ENCODE measurements around the gene PEX3. TPM values are rescaled to one million over a fixed set of nuclear protein-coding genes. Genes with fewer than 3 reads are reported as not detected.

The PEX3 gene
- total RNA-seq, 1 experiment from 2014 or later = 12.9 TPM

DNA sequence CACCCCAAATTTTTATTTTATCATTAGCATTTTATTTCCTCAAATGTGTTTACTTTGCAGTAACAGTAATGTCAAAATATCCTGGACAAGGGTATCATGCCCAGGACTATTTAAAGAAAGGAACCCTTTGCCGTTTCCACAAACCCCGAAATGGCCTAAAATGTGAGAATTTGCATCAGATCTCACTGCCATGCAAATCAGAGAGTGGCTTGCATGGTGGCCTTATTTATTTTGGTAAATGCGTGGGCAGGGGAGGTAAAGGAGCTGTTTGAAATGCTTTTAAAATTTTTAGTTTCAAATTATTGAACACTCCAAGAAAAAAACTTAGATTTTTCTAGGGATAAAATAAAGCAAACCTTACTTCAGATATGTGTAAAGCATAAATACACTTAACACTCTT is 43.9 kb upstream of the PEX3 start:
- RAD21 ChIA-PET (ENCODE audit: low non-redundant PET in 1 of 2, low total read pairs in 2 of 2, uncharacterized antibody in 2 of 2, unreplicated experiment in 2 of 2) = no interaction called here
- Histone ChIP-seq H3K9me3 (ENCODE audit: control insufficient read depth in 1 of 2, insufficient read depth in 1 of 2, low read depth in 1 of 2, low read length in 2 of 2) (no peaks in the 10 kb centered on the region), H3K9ac (ENCODE audit: low read length) (no peak overlapping the region), H3K4me2 (ENCODE audit: low read length) (no peak overlapping the region), H3K27ac (ENCODE audit: low read depth, low read length) (no peak overlapping the region), H2AFZ (ENCODE audit: low read depth, low read length, poor library complexity, severe bottlenecking) (no peak overlapping the region), H3K4me3 (replicated peaks in 1 of 2; ENCODE audit: low read depth in 1 of 2, low read length in 2 of 2) (no peak overlapping the region), H3K79me2 (ENCODE audit: insufficient read depth, low read length) (no peaks in the 10 kb centered on the region), H3K9me2 (ENCODE audit: insufficient read depth) (no peaks in the 10 kb centered on the region), H3K4me1 (ENCODE audit: control insufficient read depth in 1 of 2, insufficient read depth in 2 of 2, low read length in 2 of 2) (peaks cover 0 to 11% of the 10 kb centered on the region in 2 experiments; a peak in 3 of 4 replicates), H4K20me1 (ENCODE audit: insufficient read depth) (no peaks in the 10 kb centered on the region), H3K27me3 (ENCODE audit: insufficient read depth, low read length) (no peaks in the 10 kb centered on the region), H3K36me3 (ENCODE audit: control insufficient read depth in 1 of 2, insufficient read depth in 2 of 2, low read length in 2 of 2) (no peaks in the 10 kb centered on the region)
- BruUV-seq (replicated peaks) = no TSS peak
- intact Hi-C loops (cut with micrococcal nuclease) = no loop called here
- DNase-seq (ENCODE audit: low read depth, low spot score) = no peak
- CTCF ChIA-PET = no interaction called here
- TF ChIP-seq FOSL1 (IDR thresholded peaks at IDR 0.05; ENCODE audit: low read depth) (no peak), EGR1 (IDR thresholded peaks at IDR 0.05; ENCODE audit: low read depth) (no peak), ELF1 (IDR thresholded peaks at IDR 0.05; ENCODE audit: borderline replicate concordance, low read depth) (no peak), ZNF274 (IDR thresholded peaks at IDR 0.05; ENCODE audit: low read depth, low read length) (no peak), SP1 (IDR thresholded peaks at IDR 0.05; ENCODE audit: low read depth) (no peak)
- POLR2A ChIA-PET = no interaction called here
- no peak for ATAC-seq

- DNase-seq (ENCODE audit: low read depth, low spot score) (no peak), ATAC-seq (no peak)
- Histone ChIP-seq H3K9ac (ENCODE audit: low read length) (no peak overlapping the region), H3K27me3 (ENCODE audit: insufficient read depth, low read length) (no peaks in the 10 kb centered on the region), H3K4me3 (replicated peaks in 1 of 2; ENCODE audit: low read depth in 1 of 2, low read length in 2 of 2) (no peak overlapping the region), H3K36me3 (ENCODE audit: control insufficient read depth in 1 of 2, insufficient read depth in 2 of 2, low read length in 2 of 2) (no peaks in the 10 kb centered on the region), H3K4me2 (ENCODE audit: low read length) (no peak overlapping the region), H4K20me1 (ENCODE audit: insufficient read depth) (no peaks in the 10 kb centered on the region), H3K79me2 (ENCODE audit: insufficient read depth, low read length) (no peaks in the 10 kb centered on the region), H3K27ac (ENCODE audit: low read depth, low read length) (no peak overlapping the region), H3K4me1 (ENCODE audit: control insufficient read depth in 1 of 2, insufficient read depth in 2 of 2, low read length in 2 of 2) (peaks cover 0 to 11% of the 10 kb centered on the region in 2 experiments; a peak in 3 of 4 replicates), H3K9me2 (ENCODE audit: insufficient read depth) (no peaks in the 10 kb centered on the region), H3K9me3 (ENCODE audit: control insufficient read depth in 1 of 2, insufficient read depth in 1 of 2, low read depth in 1 of 2, low read length in 2 of 2) (no peaks in the 10 kb centered on the region), H2AFZ (ENCODE audit: low read depth, low read length, poor library complexity, severe bottlenecking) (peak overlapping the region; percentile 80)
- ChIA-PET RAD21 (ENCODE audit: low non-redundant PET in 1 of 2, low total read pairs in 2 of 2, uncharacterized antibody in 2 of 2, unreplicated experiment in 2 of 2) (no interaction called here), CTCF (no interaction called here), POLR2A (no interaction called here)
- intact Hi-C loops (cut with micrococcal nuclease) = no loop called here
- no TSS peak for BruUV-seq (replicated peaks)
- no peak for TF ChIP-seq EZH2phosphoT487 (IDR thresholded peaks at IDR 0.05; ENCODE audit: borderline replicate concordance)
- TF ChIP-seq EZH2 (IDR thresholded peaks at IDR 0.05) = no peak
- no peak for TF ChIP-seq FOSL1 (IDR thresholded peaks at IDR 0.05; ENCODE audit: low read depth)
- TF ChIP-seq JUND (IDR thresholded peaks at IDR 0.05) = no peak
- TF ChIP-seq SRF (IDR thresholded peaks at IDR 0.05; ENCODE audit: low read depth) = no peak
- no peak for TF ChIP-seq YY1 (IDR thresholded peaks at IDR 0.05; ENCODE audit: extremely low read depth, insufficient replicate concordance, low read depth, low read length)
- TF ChIP-seq CBX3 (IDR thresholded peaks at IDR 0.05; ENCODE audit: low read depth) = no peak
- TF ChIP-seq, protein P1, sequence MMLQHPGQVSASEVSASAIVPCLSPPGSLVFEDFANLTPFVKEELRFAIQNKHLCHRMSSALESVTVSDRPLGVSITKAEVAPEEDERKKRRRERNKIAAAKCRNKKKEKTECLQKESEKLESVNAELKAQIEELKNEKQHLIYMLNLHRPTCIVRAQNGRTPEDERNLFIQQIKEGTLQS (IDR thresholded peaks at IDR 0.05) = no peak
- TF ChIP-seq TCF7L2 (IDR thresholded peaks at IDR 0.05; ENCODE audit: borderline replicate concordance, extremely low read depth, insufficient read depth, insufficient read length) = no peak
- no peak for TF ChIP-seq SIN3A (IDR thresholded peaks at IDR 0.05; ENCODE audit: low read depth)
- TF ChIP-seq, protein P2, sequence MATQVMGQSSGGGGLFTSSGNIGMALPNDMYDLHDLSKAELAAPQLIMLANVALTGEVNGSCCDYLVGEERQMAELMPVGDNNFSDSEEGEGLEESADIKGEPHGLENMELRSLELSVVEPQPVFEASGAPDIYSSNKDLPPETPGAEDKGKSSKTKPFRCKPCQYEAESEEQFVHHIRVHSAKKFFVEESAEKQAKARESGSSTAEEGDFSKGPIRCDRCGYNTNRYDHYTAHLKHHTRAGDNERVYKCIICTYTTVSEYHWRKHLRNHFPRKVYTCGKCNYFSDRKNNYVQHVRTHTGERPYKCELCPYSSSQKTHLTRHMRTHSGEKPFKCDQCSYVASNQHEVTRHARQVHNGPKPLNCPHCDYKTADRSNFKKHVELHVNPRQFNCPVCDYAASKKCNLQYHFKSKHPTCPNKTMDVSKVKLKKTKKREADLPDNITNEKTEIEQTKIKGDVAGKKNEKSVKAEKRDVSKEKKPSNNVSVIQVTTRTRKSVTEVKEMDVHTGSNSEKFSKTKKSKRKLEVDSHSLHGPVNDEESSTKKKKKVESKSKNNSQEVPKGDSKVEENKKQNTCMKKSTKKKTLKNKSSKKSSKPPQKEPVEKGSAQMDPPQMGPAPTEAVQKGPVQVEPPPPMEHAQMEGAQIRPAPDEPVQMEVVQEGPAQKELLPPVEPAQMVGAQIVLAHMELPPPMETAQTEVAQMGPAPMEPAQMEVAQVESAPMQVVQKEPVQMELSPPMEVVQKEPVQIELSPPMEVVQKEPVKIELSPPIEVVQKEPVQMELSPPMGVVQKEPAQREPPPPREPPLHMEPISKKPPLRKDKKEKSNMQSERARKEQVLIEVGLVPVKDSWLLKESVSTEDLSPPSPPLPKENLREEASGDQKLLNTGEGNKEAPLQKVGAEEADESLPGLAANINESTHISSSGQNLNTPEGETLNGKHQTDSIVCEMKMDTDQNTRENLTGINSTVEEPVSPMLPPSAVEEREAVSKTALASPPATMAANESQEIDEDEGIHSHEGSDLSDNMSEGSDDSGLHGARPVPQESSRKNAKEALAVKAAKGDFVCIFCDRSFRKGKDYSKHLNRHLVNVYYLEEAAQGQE (IDR thresholded peaks at IDR 0.05; ENCODE audit: low read depth) = no peak
- no peak for TF ChIP-seq ZFX (IDR thresholded peaks at IDR 0.05)
- TF ChIP-seq CEBPB (IDR thresholded peaks at IDR 0.05; ENCODE audit: low read depth) = no peak
- no peak for TF ChIP-seq RAD21 (IDR thresholded peaks at IDR 0.05; ENCODE audit: low read depth)
These were observed 42.3 kb upstream of the PEX3 start for GRCh38 chr6:143408151-143408786.

Measured in HCT116 (cell line).